Measurements from ENCODE around the gene BICRA. TPM values are rescaled to one million over a fixed set of nuclear protein-coding genes. Genes with fewer than 3 reads are reported as not detected.
A peak's percentile ranks its signal among the peaks of the same experiment; 100 is the strongest.

BICRA gene
- total RNA-seq, 3 donors from 2014 or later = 4.2 to 8.3 (median 7.5) TPM

GRCh38 chr19:47703301-47703700, 94.4 kb downstream of the BICRA start:
- peaks cover 10% of the 10 kb centered on the region for H3K36me3 ChIP-seq
- H3K27ac ChIP-seq = no peak overlapping the region
- no peaks in the 10 kb centered on the region for H3K27me3 ChIP-seq
- H3K9me3 ChIP-seq = no peaks in the 10 kb centered on the region
- no peak for TF ChIP-seq CTCF (IDR thresholded peaks at IDR 0.05)
- no peak for TF ChIP-seq POLR2A (IDR thresholded peaks at IDR 0.05)
- TF ChIP-seq POLR2AphosphoS5 (IDR thresholded peaks at IDR 0.05) = no peak
- intact Hi-C loops (cut with DNase I; ENCODE audit: low total_unique reads) = loop anchor here (5.0 kb wide), 1 partner anchor 91 kb away; no protein-coding TSS in a partner anchor
- no peak overlapping the region for H3K4me3 ChIP-seq
- H3K4me1 ChIP-seq = no peaks in the 10 kb centered on the region
- DNase-seq (ENCODE audit: low spot score in 2 of 2) = no peak

GRCh38 chr19:47704024-47704423, 95.1 kb downstream of the BICRA start:
- TF ChIP-seq POLR2A (IDR thresholded peaks at IDR 0.05) (no peak), CTCF (IDR thresholded peaks at IDR 0.05) (no peak), POLR2AphosphoS5 (IDR thresholded peaks at IDR 0.05) (no peak)
- intact Hi-C loops (cut with DNase I; ENCODE audit: low total_unique reads) = loop anchor here (5.0 kb wide), 1 partner anchor 92 kb away; no protein-coding TSS in a partner anchor
- Histone ChIP-seq H3K9me3 (no peaks in the 10 kb centered on the region), H3K4me3 (no peak overlapping the region), H3K27ac (no peak overlapping the region), H3K36me3 (peaks cover 10% of the 10 kb centered on the region), H3K27me3 (no peaks in the 10 kb centered on the region), H3K4me1 (no peaks in the 10 kb centered on the region)
- no peak for DNase-seq (ENCODE audit: low spot score in 2 of 2)

GRCh38 chr19:47704656-47705055, 95.7 kb downstream of the BICRA start:
- intact Hi-C loops (cut with DNase I; ENCODE audit: low total_unique reads) = loop anchor here (5.0 kb wide), 1 partner anchor 92 kb away; no protein-coding TSS in a partner anchor

GRCh38 chr19:47707135-47707925, 98.4 kb downstream of the BICRA start:
- no peak overlapping the region for H3K27ac ChIP-seq
- H3K27me3 ChIP-seq = no peaks in the 10 kb centered on the region
- peak; percentile 57 to 80 for DNase-seq (ENCODE audit: low spot score in 2 of 2)
- no peaks in the 10 kb centered on the region for H3K9me3 ChIP-seq
- intact Hi-C loops (cut with DNase I; ENCODE audit: low total_unique reads) = no loop called here
- no peaks in the 10 kb centered on the region for H3K4me1 ChIP-seq
- H3K36me3 ChIP-seq = peaks cover 3% of the 10 kb centered on the region
- H3K4me3 ChIP-seq = no peak overlapping the region
- TF ChIP-seq POLR2AphosphoS5 (IDR thresholded peaks at IDR 0.05) (no peak), POLR2A (IDR thresholded peaks at IDR 0.05) (no peak), CTCF (IDR thresholded peaks at IDR 0.05) (peak; percentile 73 to 78 (median 77))

More at GRCh38 chr19:47704656-47705055, 95.7 kb downstream of the BICRA start:
- Histone ChIP-seq H3K9me3 (no peaks in the 10 kb centered on the region), H3K4me1 (no peaks in the 10 kb centered on the region), H3K4me3 (no peak overlapping the region), H3K27me3 (no peaks in the 10 kb centered on the region), H3K36me3 (peaks cover 10% of the 10 kb centered on the region), H3K27ac (no peak overlapping the region)
- no peak for DNase-seq (ENCODE audit: low spot score in 2 of 2)
- TF ChIP-seq CTCF (IDR thresholded peaks at IDR 0.05) (no peak), POLR2AphosphoS5 (IDR thresholded peaks at IDR 0.05) (no peak), POLR2A (IDR thresholded peaks at IDR 0.05) (no peak)

GRCh38 chr19:47711652-47712242, 102.8 kb downstream of the BICRA start:
- intact Hi-C loops (cut with DNase I; ENCODE audit: low total_unique reads) = loop anchor here (2.0 kb wide), 1 partner anchor 35 kb away; no protein-coding TSS in a partner anchor
- Histone ChIP-seq H3K27me3 (no peaks in the 10 kb centered on the region), H3K27ac (no peak overlapping the region), H3K9me3 (no peaks in the 10 kb centered on the region), H3K4me3 (no peak overlapping the region), H3K36me3 (no peaks in the 10 kb centered on the region), H3K4me1 (no peaks in the 10 kb centered on the region)
- TF ChIP-seq POLR2A (IDR thresholded peaks at IDR 0.05) (no peak), CTCF (IDR thresholded peaks at IDR 0.05) (no peak), POLR2AphosphoS5 (IDR thresholded peaks at IDR 0.05) (no peak)
- no peak for DNase-seq (ENCODE audit: low spot score in 2 of 2)
